AG09309 (cell line): ENCODE measurements around the gene FHIP1A.

Experiments
- DNase-seq: peaks from one replicate; pipeline ENCODE4 v3.0.0-alpha.2; 2010; ENCODE audit warnings: low read depth
- H3K4me3 ChIP-seq: 2 replicates; pipeline ENCODE4 v1.5.1; 2011; ENCODE audit warnings: mild to moderate bottlenecking, low read depth, low read length, moderate library complexity; ENCODE audit not compliant: control insufficient read depth
- TF ChIP-seq, protein P1 (sequence below): IDR thresholded peaks from 2 replicates; pipeline ENCODE4 v1.5.1; 2011; ENCODE audit warnings: mild to moderate bottlenecking, low read depth, low read length, inconsistent platforms; ENCODE audit not compliant: insufficient read depth, control insufficient read depth; ENCODE audit errors: missing control alignments

FHIP1A gene

DNA sequence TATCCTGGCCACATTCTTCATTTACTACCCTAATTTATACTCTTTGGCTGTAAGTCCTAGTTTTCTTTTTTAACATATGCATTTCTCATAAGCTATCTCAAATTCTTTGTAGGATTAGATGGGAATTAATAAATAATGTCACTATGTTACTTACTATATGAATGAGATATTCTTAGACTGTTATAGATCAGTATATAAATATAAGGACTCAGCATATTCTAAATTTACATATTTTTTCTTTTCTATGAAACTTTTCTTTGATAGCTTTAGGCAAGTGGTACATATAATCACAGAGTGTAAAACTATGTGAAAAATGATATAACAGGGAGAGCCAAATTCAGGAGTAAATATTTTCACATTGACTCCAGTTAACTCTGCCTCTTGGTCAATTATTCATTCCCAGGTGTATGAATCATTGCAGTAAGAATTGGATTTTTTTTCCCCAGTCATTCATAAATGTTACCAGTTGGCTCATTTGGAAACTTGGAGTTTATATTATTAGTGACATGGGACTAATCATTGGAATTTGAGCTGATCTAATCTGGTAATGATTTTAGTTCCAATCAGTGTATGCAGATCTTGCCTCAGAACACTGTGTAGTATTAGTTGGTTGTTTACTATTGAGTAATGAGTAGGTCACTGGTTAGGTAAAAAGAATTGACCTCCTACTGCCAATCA is 25.3 kb downstream of the FHIP1A start:
- H3K4me3 ChIP-seq = no peak overlapping the region
- TF ChIP-seq, protein P1, sequence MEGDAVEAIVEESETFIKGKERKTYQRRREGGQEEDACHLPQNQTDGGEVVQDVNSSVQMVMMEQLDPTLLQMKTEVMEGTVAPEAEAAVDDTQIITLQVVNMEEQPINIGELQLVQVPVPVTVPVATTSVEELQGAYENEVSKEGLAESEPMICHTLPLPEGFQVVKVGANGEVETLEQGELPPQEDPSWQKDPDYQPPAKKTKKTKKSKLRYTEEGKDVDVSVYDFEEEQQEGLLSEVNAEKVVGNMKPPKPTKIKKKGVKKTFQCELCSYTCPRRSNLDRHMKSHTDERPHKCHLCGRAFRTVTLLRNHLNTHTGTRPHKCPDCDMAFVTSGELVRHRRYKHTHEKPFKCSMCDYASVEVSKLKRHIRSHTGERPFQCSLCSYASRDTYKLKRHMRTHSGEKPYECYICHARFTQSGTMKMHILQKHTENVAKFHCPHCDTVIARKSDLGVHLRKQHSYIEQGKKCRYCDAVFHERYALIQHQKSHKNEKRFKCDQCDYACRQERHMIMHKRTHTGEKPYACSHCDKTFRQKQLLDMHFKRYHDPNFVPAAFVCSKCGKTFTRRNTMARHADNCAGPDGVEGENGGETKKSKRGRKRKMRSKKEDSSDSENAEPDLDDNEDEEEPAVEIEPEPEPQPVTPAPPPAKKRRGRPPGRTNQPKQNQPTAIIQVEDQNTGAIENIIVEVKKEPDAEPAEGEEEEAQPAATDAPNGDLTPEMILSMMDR = no peak
- peak; percentile 21 for DNase-seq

DNA sequence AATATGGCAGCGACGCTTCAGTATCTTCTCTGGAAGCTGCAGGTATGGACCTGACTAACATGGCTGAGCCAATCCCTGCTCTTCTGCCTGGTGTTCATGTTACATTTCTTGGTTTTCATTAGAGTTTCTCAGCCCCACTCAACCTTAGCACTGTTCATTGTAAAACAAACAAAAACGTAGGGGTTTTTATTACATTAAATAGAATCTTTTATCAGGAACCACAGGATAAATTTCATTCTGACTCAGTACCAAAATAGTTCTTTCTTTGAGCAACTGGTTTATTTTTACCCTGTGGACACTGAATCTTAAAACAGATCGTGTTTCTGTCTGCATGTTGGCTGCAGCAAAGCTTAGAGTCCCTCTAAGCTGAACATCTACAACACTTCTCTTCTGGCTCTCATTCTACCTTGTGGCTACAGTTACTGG is 27.1 kb downstream of the FHIP1A start:
- DNase-seq = no peak
- no peak overlapping the region for H3K4me3 ChIP-seq
- TF ChIP-seq, protein P1 = no peak

DNA sequence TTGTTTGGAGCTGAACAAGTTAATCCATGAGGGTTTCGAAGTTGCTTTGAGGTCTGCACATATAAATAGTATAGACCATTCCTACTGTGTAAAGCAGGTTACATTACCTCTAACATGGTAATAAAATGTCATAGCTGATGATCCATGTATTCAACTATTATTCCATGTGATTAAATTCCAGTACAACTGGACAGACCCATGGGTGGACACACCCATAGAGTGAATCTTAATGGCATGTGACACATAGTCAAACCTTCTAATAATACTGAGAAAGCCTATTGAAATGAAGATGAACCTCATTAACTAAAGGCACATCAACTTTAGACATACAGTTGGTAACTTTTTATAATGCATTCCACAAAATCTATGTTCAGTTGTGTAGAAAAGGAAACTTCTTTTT is 28.5 kb downstream of the FHIP1A start:
- TF ChIP-seq, protein P1 = no peak
- DNase-seq = no peak
- H3K4me3 ChIP-seq = no peak overlapping the region

DNA sequence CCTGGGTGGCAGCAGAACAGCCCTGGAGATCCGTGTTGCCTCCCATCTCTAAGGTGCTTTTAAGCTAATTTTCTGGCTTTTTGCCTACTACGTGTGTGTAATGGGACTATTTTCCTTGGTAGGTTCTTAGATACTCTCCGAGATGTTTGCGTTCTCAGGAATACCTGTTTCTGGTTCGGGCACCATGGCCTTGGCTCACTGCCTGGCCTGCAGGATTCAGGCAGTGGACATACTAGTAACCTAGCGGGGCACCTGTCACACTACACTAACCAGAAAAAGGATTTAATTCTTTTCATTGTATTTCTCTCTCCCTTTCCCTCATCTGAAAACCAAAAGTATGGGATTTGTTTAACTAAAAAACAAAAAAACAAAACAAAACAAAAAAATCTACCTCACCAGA is 29.2 kb downstream of the FHIP1A start:
- TF ChIP-seq, protein P1 = no peak
- no peak overlapping the region for H3K4me3 ChIP-seq
- no peak for DNase-seq

DNA sequence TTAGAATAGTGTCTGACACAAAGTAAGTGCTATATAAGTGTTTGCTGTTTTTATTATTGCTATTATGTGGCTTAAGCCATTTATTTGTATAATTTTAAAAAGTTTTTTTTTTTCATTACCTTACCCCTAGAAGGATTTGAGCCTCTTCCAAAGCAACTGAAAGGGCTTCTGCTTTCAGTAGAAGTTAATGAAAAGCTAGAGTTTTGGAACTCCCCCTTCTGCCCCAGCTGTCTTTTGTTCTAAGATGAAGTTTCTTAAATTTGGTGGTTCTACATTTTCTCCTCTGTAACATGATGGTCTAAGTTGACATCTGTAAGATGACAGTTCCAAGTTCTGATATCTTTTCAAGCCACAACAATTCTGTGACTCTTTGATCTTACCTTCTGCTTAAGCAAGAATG is 30.3 kb downstream of the FHIP1A start:
- H3K4me3 ChIP-seq = no peak overlapping the region
- DNase-seq = no peak
- TF ChIP-seq, protein P1 = no peak

DNA sequence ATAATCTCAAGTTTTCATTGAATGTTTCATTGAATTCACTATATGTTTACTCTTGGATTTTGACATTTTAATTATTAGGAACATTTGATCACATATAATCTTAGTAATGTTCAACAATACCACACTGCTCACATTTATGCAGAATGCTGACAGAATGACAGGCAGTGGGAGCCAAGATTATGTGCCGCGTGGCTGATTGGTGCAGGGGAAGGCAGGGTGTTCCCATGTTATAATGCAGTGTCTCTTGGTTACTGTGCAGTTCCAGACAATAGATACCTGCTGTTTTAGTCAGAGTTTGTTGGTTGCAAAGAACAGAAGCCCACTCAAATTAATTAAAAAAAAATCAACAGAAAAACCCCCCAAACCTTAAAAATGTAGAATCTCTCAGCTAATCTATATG is 33.0 kb downstream of the FHIP1A start:
- DNase-seq = no peak
- TF ChIP-seq, protein P1 = no peak
- H3K4me3 ChIP-seq = no peak overlapping the region

DNA sequence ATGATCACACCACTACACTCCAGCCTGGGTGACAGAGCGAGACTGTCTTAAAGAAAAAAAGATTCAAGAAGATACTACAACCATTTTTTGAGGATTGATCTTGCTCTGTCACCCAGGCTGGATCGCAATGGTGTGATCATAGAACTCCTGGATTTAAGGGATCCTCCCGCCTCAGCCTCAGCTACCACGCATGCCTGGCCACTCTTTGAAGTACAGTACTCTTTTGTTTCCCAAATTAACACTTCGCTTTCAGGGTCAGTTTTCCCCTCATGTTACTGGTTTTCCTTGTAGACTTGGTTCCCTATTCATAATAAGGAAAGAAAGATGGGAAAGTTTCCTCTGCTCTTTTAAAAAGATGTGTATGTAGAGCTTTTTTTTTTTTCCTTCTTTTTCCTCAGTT is 34.3 kb downstream of the FHIP1A start:
- no peak overlapping the region for H3K4me3 ChIP-seq
- TF ChIP-seq, protein P1 = no peak
- no peak for DNase-seq
